HG02588 (cell line): ENCODE data around the gene TBPL1.

ENCODE experiments used
- ATAC-seq: cut with Tn5 transposase; IDR thresholded peaks from one replicate; pipeline ENCODE4 v1.9.1; 2021; ENCODE audit warnings: mild to moderate bottlenecking, moderate library complexity; ENCODE audit not compliant: unreplicated experiment

The TBPL1 gene

GRCh38 chr6:134039116-134039515 lies 86.1 kb downstream of the TBPL1 start:
- ATAC-seq: no peak
